ENCODE data around the gene NFATC2. TPM values are rescaled to one million over a fixed set of nuclear protein-coding genes. Genes with fewer than 3 reads are reported as not detected.

The NFATC2 gene
- polyA plus RNA-seq, 1 experiment: 0.21 TPM

- Histone ChIP-seq H3K4me3 (ENCODE audit: low read depth, low read length) (no peak overlapping the region), H3K36me3 (ENCODE audit: control insufficient read depth, insufficient read depth, low read length) (no peaks in the 10 kb centered on the region), H3K27me3 (ENCODE audit: control insufficient read depth, insufficient read depth, low read length) (no peaks in the 10 kb centered on the region)
- no peak for TF ChIP-seq CTCF (IDR thresholded peaks at IDR 0.05; ENCODE audit: insufficient read depth, low read depth, low read length)
- DNase-seq (ENCODE audit: low read depth): peak; percentile 37
- ChIA-PET CTCF (interaction anchor here (1.1 to 1.5 kb wide), 2 partner anchors 11 to 49 kb away, joined by 4 to 6 read pairs; no protein-coding TSS in a partner anchor), POLR2A (no interaction called here)
These were observed 107.8 kb downstream of the NFATC2 start for GRCh38 chr20:51434580-51435247.

- DNase-seq (ENCODE audit: low read depth): no peak
- ChIA-PET POLR2A (no interaction called here), CTCF (interaction anchor here (1.1 to 1.5 kb wide), 2 partner anchors 10 to 48 kb away, joined by 4 to 6 read pairs; no protein-coding TSS in a partner anchor)
- no peak for TF ChIP-seq CTCF (IDR thresholded peaks at IDR 0.05; ENCODE audit: insufficient read depth, low read depth, low read length)
- H3K27me3 ChIP-seq (ENCODE audit: control insufficient read depth, insufficient read depth, low read length): no peaks in the 10 kb centered on the region; the same call in 1 of the 2 replicates
- no peak overlapping the region for H3K4me3 ChIP-seq (ENCODE audit: low read depth, low read length)
- H3K36me3 ChIP-seq (ENCODE audit: control insufficient read depth, insufficient read depth, low read length): no peaks in the 10 kb centered on the region
These were observed 108.5 kb downstream of the NFATC2 start for GRCh38 chr20:51434026-51434425.

GRCh38 chr20:51432875-51433274, 109.6 kb downstream of the NFATC2 start:
- CTCF ChIA-PET: interaction anchor here (1.5 kb wide), 1 partner anchor 16 kb away, joined by 4 read pairs; no protein-coding TSS in a partner anchor
- DNase-seq (ENCODE audit: low read depth): no peak
- Histone ChIP-seq H3K27me3 (ENCODE audit: control insufficient read depth, insufficient read depth, low read length) (no peaks in the 10 kb centered on the region; the same call in 1 of the 2 replicates), H3K4me3 (ENCODE audit: low read depth, low read length) (no peak overlapping the region), H3K36me3 (ENCODE audit: control insufficient read depth, insufficient read depth, low read length) (no peaks in the 10 kb centered on the region)
- POLR2A ChIA-PET: no interaction called here
- TF ChIP-seq CTCF (IDR thresholded peaks at IDR 0.05; ENCODE audit: insufficient read depth, low read depth, low read length): no peak

GRCh38 chr20:51432251-51432784, 110.2 kb downstream of the NFATC2 start:
- no peak for DNase-seq (ENCODE audit: low read depth)
- CTCF ChIA-PET: interaction anchor here (1.5 kb wide), 1 partner anchor 16 kb away, joined by 4 read pairs; no protein-coding TSS in a partner anchor
- no peak overlapping the region for H3K4me3 ChIP-seq (ENCODE audit: low read depth, low read length)
- POLR2A ChIA-PET: no interaction called here
- no peak for TF ChIP-seq CTCF (IDR thresholded peaks at IDR 0.05; ENCODE audit: insufficient read depth, low read depth, low read length)
- H3K27me3 ChIP-seq (ENCODE audit: control insufficient read depth, insufficient read depth, low read length): no peaks in the 10 kb centered on the region; the same call in 1 of the 2 replicates
- no peaks in the 10 kb centered on the region for H3K36me3 ChIP-seq (ENCODE audit: control insufficient read depth, insufficient read depth, low read length)

GRCh38 chr20:51431321-51431720, 111.2 kb downstream of the NFATC2 start:
- POLR2A ChIA-PET: no interaction called here
- CTCF ChIA-PET: no interaction called here
- DNase-seq (ENCODE audit: low read depth): no peak
- Histone ChIP-seq H3K27me3 (ENCODE audit: control insufficient read depth, insufficient read depth, low read length) (no peaks in the 10 kb centered on the region; the same call in 1 of the 2 replicates), H3K4me3 (ENCODE audit: low read depth, low read length) (no peak overlapping the region), H3K36me3 (ENCODE audit: control insufficient read depth, insufficient read depth, low read length) (no peaks in the 10 kb centered on the region)
- TF ChIP-seq CTCF (IDR thresholded peaks at IDR 0.05; ENCODE audit: insufficient read depth, low read depth, low read length): no peak
